Ishikawa (cell line): Measurements from ENCODE around the gene CTSW.

Experiments
- MAX ChIP-seq: IDR thresholded peaks from 2 replicates; pipeline ENCODE4 v1.6.1; 2012
- TAF1 ChIP-seq: IDR thresholded peaks from 2 replicates; pipeline ENCODE4 v1.6.1; 2012; ENCODE audit warnings: low read depth, mild to moderate bottlenecking
- TCF12 ChIP-seq: IDR thresholded peaks from 2 replicates; pipeline ENCODE4 v1.6.1; 2012; ENCODE audit warnings: low read depth
- TEAD4 ChIP-seq: IDR thresholded peaks from 2 replicates; pipeline ENCODE4 v1.6.1; 2012

GRCh38 chr11:65897020-65897471, 17.4 kb downstream of the CTSW start:
- no peak for TF ChIP-seq TEAD4
- TF ChIP-seq TAF1 = no peak
- no peak for TF ChIP-seq TCF12
- TF ChIP-seq MAX = no peak
